GM21447 (cell line): ENCODE results near the gene RTN3.

ENCODE experiments used
- ATAC-seq: cut with Tn5 transposase; IDR thresholded peaks from one replicate; pipeline ENCODE4 v1.9.1; 2021; ENCODE audit not compliant: unreplicated experiment

Gene RTN3

DNA sequence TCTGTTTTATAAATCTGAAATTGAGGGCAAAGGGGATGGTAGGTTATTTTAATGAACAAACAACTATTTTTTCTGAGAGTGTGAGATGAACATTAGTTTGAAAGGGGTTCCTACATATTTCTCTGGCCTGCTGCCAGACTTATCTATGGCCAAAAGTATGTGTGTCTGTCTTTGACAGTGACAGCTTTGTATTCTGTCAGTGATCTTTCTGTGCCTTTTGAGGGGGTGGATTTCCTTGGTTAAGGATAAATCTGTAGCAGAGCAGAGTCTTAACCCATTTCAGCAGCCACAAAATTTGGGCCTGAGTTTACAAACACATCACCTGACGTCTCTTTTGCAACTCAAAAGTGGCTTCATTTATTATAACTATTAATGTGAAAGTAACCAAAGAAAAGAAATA lies 56.4 kb downstream of the RTN3 start:
- ATAC-seq: no peak

- no peak for ATAC-seq
Measured at GRCh38 chr11:63738720-63739360, 57.5 kb downstream of the RTN3 start.

DNA sequence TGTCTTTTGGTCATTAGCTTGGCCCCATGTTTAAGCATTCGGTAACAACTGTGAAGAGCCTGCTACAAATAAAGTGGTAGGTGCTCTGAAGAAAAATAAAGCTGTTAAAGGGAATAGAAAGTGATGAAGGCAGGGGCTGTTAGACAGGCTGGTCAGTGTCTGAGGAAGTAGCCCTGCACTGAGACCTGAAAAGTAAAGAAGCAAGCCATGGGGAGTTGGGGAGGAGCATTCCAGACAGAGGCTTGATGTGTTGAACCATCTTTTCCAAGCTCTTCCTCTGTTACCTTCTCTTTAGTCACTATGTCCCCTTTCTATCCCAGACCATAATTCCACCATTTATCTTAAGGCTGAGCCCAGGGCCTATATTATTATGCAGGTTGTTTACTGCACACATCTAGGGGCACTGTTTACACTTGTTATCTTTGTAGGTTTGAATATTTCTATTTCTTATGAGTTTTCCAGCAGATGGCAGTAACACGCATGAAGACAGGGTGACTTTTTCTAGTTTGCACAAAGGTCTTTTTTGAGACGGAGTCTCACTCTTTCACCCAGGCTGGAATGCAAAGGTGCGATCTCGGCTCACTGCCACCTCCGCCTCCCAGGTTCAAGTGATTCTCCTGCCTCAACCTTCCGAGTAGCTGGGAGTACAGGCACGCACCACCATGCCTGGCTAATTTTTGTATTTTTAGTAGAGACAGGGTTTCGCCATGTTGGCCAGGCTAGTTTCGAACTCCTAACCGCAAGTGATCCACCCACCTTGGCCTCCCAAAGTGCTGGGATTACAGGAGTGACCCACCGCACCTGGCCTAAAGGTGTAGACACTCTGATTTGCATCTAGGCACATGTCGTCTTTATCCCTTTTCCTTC lies 64.2 kb downstream of the RTN3 start:
- no peak for ATAC-seq

DNA sequence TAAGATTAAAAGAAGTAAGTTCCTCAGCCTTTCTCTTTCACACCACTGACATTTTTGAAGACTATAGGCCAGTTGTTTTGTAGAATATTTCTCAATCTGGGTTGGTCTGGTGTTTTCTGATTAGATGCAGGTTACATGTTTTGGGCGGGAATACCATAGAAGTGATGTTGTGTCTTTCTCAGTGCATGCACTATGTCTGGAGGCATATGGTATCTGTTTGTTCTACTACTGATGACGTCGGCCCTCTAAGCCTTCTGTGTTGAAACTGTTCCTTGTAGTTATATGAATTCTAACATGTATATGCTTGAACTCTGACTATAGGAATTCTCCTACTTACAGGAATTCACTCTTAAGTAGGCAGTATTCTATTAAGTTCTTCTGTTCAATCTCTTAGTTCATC lies 65.7 kb downstream of the RTN3 start:
- ATAC-seq: no peak

- ATAC-seq: no peak
Measured at GRCh38 chr11:63749624-63750023, 68.3 kb downstream of the RTN3 start.

- ATAC-seq: no peak
Measured at GRCh38 chr11:63756919-63757761, 75.8 kb downstream of the RTN3 start.

DNA sequence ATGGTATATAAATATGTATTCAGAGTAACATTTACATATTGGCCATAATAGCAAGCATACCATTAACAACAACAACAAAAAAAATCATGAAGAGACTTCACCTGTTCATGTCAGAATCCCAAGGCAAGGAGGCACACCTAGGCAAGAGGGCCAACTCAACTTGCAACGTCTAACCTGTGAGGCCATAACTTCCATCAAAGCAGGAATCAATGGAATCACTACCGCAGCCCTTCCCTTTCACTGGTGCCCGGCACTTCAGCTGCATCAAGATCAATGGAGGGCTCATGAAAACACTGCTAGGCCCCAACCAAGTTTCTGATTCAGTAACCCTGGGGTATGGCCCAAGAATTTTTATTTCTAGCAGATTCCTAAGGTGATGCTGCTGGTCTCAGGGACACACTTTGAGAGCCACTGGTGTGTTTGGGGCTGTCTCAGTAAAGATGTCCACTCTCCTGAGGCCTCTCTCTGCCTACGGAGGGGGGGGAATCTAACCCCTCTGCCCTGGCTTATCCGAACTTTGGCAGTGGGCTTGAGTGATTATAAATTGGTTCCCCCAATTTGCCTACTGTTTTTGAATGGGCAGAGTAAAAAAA lies 79.3 kb downstream of the RTN3 start:
- ATAC-seq: no peak

- ATAC-seq: no peak
Measured at GRCh38 chr11:63761188-63761587, 79.9 kb downstream of the RTN3 start.

DNA sequence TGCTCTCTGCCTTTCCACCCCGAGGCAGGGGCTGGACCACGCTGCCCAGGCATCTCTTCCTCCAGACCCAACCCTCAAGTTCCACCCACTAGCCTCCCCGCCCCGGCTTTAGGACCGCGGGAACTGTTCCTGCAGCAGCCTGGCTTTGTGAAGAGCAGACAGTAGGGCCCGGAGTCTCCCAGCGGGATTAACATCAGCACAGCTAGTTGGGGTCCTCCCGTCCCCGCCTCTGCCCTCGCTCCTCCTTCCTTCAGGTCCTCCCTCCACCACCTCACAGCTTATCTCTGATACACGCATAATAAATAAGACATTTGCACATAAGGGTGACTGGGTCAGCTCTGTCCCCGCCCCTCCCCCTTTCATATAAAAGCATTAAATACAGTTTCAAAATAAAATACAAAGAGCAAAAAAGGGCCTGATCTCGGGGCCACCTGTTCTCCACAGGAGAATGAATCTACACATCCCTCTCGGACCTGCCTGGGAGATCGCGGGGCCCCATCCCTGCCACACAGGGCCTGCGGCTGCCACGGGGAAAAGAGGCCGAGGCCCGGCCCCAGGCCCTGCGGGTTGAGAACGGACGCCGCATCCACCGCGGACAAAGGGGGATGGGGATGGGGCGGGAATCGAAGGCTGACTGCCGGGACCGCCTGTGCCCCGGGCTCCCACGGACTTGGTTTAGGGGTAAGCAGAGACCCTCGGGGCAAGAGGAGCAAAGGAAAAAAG lies 80.8 kb downstream of the RTN3 start:
- no peak for ATAC-seq

- no peak for ATAC-seq
Measured at GRCh38 chr11:63762654-63763495, 81.6 kb downstream of the RTN3 start.

DNA sequence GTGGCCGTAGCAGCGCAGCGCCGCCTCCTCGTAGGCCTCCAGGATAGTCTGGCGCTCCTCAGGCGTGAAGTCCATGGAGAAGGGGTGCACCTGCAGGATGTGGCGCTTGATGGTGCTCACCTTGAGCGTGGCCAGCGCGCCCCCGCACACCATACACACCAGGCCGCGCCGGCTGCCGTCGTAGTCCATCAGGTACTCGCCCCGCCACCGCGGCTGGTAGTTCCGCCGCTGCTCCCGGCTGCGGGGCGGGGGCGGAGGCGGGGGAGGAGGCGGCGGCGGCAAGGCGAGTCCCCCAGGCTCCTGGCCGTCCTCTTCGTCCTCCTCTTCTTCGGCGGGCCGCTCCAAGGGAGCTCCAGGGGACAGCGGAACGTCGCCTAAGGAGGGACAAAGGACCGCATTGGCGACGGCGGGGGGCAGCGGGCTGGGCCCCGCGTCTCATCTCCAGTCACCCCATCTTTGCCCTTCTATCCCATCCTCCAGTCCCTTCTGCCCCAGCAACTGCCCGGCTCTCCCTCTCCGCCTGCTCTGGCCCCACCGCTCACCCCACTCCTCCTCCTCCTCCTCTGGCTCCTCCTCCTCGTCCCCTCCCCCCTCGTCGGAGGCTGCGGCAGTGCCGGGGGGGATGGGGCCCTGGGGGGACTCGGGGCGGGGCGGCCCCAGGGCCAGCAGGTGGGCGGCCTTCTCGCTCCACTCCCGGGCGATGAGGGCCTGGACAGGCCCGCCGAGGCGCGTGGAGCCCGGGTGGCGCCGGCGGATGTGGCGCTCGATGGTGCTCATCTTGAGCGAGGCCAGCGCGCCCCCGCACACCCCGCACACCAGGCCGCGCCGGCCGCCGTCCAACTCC lies 82.4 kb downstream of the RTN3 start:
- ATAC-seq: no peak

GRCh38 chr11:63764340-63764678 lies 83.0 kb downstream of the RTN3 start:
- ATAC-seq: no peak

GRCh38 chr11:63764679-63765647 lies 83.7 kb downstream of the RTN3 start:
- ATAC-seq: no peak

DNA sequence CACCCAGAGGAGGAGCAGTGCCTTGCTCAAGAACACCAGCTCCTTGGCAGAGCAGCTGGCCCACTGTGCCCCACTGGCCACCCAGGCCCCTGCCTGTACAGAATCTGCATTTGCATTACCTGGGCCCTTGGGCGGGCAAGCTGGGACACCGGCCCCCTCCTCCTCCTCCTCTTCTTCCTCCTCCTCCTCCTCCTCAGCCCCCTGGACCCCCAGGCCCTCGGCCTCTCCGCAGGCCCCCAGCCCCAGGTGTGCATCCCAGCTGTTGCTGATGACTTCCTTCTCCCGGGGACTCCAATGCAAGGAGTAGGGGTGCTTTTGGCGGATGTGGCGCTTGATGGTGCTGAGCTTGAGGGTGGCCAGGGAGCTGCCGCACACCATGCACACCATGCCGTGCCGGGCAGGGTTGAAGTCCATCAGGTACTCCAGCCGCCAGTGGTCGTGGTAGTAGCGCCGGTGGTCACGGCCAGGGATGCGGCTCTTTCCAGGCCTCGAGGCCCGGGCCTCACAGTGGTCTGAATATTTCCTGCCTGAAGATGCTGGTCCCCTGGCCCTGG lies 84.5 kb downstream of the RTN3 start:
- no peak for ATAC-seq

DNA sequence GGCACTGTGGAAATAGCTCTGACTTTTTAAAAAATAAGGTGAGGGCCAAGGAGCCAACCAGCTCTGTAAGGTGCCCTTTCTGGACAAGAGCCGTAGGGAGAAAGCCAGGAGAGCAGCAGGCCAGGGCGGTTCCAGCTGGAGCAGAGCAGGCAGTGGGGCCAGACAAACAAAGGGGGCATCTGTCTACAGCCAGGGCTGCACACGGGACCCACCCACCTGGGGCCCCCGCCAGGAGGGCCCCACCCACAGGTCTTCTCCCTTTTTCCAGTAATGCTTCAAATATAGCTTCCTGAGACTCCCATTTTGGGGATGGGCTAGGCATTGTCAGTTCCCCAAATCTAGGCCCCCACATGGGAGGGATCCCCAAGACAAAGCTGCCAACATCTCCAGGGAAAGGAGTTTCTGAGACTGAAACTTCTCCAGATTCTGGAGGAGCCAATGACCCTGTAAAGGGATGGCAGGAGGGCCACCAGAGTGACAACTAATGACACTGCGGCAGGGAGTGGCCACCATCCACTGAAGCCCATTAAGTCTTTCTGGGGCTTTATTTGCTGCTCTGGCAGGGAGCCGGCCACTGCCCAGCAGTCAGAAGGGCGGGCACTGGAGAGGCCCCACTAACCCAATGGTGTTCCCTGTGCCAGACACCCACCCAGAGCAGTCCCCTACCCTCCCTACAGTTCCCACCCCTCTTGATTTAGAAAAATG lies 85.4 kb downstream of the RTN3 start:
- no peak for ATAC-seq

DNA sequence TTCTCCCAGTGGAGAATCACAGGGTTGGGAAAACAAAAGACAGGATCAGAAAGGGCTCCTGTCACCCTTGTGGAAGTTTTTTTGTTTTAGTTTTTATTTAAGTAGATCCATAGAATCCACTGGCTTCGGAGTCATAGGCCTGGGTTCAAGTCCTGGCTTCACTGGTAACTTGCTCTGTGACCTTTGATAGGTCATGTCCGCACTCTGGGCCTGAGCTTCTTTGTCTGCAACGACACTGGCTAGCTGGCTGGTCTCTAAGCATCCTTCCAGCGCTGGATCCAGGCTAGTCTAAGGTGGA lies 85.9 kb downstream of the RTN3 start:
- ATAC-seq: no peak
